ENCODE measurements around the gene VEGFA.

VEGFA gene

GRCh38 chr6:43835872-43836419, 65.9 kb downstream of the VEGFA start:
- Histone ChIP-seq H3K9me3 (ENCODE audit: insufficient read depth, low read depth, low read length) (no peaks in the 10 kb centered on the region), H3K4me2 (ENCODE audit: low read depth, low read length, poor library complexity, severe bottlenecking) (no peak overlapping the region), H3K27me3 (ENCODE audit: insufficient read depth, low read length, poor library complexity, severe bottlenecking) (no peaks in the 10 kb centered on the region), H3F3A (ENCODE audit: low read depth) (no peaks in the 10 kb centered on the region), H4K20me1 (ENCODE audit: insufficient read depth, low read length, poor library complexity, severe bottlenecking) (no peaks in the 10 kb centered on the region), H3K4me3 (ENCODE audit: low read length, poor library complexity, severe bottlenecking) (no peak overlapping the region), H3K9ac (ENCODE audit: low read depth, low read length, poor library complexity, severe bottlenecking) (no peak overlapping the region), H3K9me2 (replicated peaks; ENCODE audit: low read depth, low read length) (no peaks in the 10 kb centered on the region), H2AFZ (ENCODE audit: low read length) (no peak overlapping the region), H3K36me3 (ENCODE audit: insufficient read depth, low read length) (no peaks in the 10 kb centered on the region), H3K4me1 (ENCODE audit: insufficient read depth, low read length, poor library complexity, severe bottlenecking) (no peaks in the 10 kb centered on the region), H3K79me2 (ENCODE audit: insufficient read depth, low read length) (no peaks in the 10 kb centered on the region)
- TF ChIP-seq CTCF (conservative IDR thresholded peaks at IDR 0.05; ENCODE audit: low read length) (no peak), EZH2phosphoT487 (IDR thresholded peaks at IDR 0.05; ENCODE audit: borderline replicate concordance) (no peak)

All from Loucy (cell line).